ENCODE results near the gene NRF1. TPM values are rescaled to one million over a fixed set of nuclear protein-coding genes. Genes with fewer than 3 reads are reported as not detected.

Gene NRF1
- 9.3 to 12.4 TPM (median 10.7 TPM) in 5 replicates for total RNA-seq (2022; extraction: Qiagen RNA extraction)

DNA sequence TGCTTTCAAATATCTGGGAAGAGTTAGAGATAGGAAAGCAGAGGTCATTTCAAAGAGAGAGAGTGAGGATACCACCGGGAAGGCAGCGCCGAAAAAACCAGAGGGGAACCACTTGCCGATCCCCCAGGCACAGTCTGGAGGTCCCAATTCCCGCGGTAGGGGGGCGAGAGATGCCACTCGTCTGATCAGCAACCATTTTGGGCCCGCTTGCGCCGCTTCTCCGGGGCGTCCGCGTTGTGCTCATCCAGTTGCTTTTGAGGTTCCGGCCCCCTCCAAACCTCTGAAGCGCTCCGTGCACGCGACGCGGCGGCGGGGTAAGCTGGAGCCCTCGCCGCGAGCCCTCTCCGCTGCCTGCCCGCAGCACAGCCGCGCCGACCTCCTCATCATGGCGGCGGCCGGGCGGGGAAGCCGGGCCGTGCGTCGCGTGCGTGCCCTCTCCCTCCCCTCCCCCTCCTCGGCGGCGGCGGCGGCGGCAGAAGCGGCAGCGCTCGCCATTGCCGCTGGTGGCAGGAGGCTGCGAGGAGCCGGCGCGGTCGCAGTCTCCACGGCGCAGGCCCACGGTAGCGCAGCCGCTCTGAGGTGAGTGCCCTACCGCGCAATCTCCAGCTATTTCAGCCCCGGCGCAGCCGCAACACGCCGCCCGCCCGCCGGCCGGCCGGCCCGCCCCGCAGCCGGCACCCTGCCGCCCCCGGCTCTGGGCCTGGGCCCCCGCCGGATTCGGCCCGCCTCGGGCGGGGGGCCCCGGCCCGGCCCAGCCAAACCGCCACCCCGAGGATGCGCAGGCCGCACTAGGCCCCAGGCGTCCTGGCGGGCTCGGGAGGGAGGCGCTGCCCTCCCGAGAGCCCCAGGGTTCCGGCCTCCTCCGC is at the start of gene NRF1:
TSS of gene NRF1 (plus strand) at position 475 of the 866 bp plus-strand sequence. CDS start 45,632 bp downstream, outside the sequence.

Other genes starting within 250 kb of the NRF1 start
- 5.1 to 7.7 TPM (median 5.6 TPM) in 5 replicates for gene STRIP2, start 177.3 kb upstream of the NRF1 start, total RNA-seq (2022; extraction: Qiagen RNA extraction)
- gene SMKR1, start 109.2 kb upstream of the NRF1 start, total RNA-seq (2022; extraction: Qiagen RNA extraction) = 7.6 to 10.0 TPM (median 7.9 TPM) in 5 replicates

Data from A549 treated with dexamethasone at 1 μM for 4 hours (cell line).